H1 (cell line): Measurements from ENCODE around the gene SLC18A3.

ENCODE experiments used
- PHF8 ChIP-seq: fragments of 200-600 bp; sonication (generic); conservative IDR thresholded peaks from 2 replicates; pipeline ENCODE4 v1.7.1; 2012; ENCODE audit warnings: low read depth, mild to moderate bottlenecking, inconsistent platforms, low read length, moderate library complexity
- POLR2AphosphoS5 ChIP-seq: IDR thresholded peaks from 2 replicates; pipeline ENCODE4 v1.6.1; 2011; ENCODE audit warnings: low read depth, low read length
- RAD21 ChIP-seq, 2 experiments: IDR thresholded peaks in 1 of 2; conservative IDR thresholded peaks in 1 of 2; 2 replicates each; pipeline ENCODE4 v1.6.1; 2011; ENCODE audit warnings: low read depth in 2 of 2, low read length in 2 of 2, improper control_type of control experiment in 1 of 2, inconsistent platforms in 1 of 2, mild to moderate bottlenecking in 1 of 2, moderate library complexity in 1 of 2
- SP4 ChIP-seq: IDR thresholded peaks from 2 replicates; pipeline ENCODE4 v1.6.1; 2012; ENCODE audit warnings: low read length, inconsistent platforms
- SUZ12 ChIP-seq: fragments of 200-600 bp; sonication (generic); IDR thresholded peaks from 2 replicates; pipeline ENCODE4 v1.6.1; 2012; ENCODE audit warnings: mild to moderate bottlenecking, inconsistent platforms, low read length, moderate library complexity, mixed read lengths
- YY1 ChIP-seq: IDR thresholded peaks from 2 replicates; pipeline ENCODE4 v1.6.1; 2011; ENCODE audit warnings: low read depth, mild to moderate bottlenecking, low read length
- TF ChIP-seq, protein P1 (sequence below), 3 experiments: IDR thresholded peaks; 1 replicate in 2 of 3; 2 replicates in 1 of 3; pipeline versions ENCODE4 v1.5.1 to v1.6.1; 2011; ENCODE audit warnings: low read length in 3 of 3, mild to moderate bottlenecking in 3 of 3, inconsistent platforms in 2 of 3, low read depth in 1 of 3, moderate library complexity in 1 of 3; ENCODE audit not compliant: insufficient read depth in 1 of 3; ENCODE audit errors: control extremely low read depth in 1 of 3
- TF ChIP-seq, protein P2 (sequence below): IDR thresholded peaks from 2 replicates; pipeline ENCODE4 v1.6.1; 2012; ENCODE audit warnings: low read length, inconsistent platforms
- TF ChIP-seq, protein P3 (sequence below): IDR thresholded peaks from 2 replicates; pipeline ENCODE4 v1.6.1; 2012; ENCODE audit warnings: inconsistent platforms
- TF ChIP-seq, protein P4 (sequence below): IDR thresholded peaks from 2 replicates; pipeline ENCODE4 v1.6.1; 2012; ENCODE audit warnings: inconsistent platforms
- TF ChIP-seq, protein P5 (sequence below): IDR thresholded peaks from 2 replicates; pipeline ENCODE4 v1.6.1; 2011; ENCODE audit warnings: low read length, improper control_type of control experiment

DNA sequence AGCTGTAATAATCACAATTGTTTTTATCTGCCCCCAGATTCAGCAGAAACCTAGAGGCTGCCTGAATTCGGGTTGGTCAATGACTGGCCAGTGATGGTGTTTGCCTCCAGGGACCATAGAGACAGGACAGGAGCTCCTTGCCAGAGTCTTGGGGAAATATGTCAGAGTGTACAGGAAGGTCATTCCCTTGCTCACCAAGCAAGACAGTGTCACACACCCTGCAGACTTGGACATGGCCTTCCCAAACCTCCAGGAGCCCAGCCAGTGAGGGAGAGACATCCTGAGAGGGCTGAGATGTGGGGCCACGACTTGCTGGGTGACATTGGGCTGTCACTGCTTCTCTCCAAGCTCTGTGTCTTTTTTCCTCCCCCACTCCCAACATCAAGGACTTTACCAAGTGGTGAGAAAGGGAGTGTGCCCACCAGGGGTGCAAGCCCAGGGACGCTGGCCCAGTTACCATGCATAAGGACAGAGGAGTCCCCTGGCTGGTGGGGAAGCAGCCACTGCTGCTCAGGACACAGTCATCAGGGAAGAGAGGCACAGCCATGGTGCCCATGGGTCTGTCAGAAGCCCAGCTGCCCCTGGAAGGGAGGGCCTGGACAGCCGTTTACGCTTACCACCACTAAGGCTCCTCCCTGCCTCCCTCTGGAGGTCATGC, 44.1 kb downstream of the SLC18A3 start:
- TF ChIP-seq, protein P1, sequence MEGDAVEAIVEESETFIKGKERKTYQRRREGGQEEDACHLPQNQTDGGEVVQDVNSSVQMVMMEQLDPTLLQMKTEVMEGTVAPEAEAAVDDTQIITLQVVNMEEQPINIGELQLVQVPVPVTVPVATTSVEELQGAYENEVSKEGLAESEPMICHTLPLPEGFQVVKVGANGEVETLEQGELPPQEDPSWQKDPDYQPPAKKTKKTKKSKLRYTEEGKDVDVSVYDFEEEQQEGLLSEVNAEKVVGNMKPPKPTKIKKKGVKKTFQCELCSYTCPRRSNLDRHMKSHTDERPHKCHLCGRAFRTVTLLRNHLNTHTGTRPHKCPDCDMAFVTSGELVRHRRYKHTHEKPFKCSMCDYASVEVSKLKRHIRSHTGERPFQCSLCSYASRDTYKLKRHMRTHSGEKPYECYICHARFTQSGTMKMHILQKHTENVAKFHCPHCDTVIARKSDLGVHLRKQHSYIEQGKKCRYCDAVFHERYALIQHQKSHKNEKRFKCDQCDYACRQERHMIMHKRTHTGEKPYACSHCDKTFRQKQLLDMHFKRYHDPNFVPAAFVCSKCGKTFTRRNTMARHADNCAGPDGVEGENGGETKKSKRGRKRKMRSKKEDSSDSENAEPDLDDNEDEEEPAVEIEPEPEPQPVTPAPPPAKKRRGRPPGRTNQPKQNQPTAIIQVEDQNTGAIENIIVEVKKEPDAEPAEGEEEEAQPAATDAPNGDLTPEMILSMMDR (IDR thresholded peaks at IDR 0.05; ENCODE audit: control extremely low read depth in 1 of 3, insufficient read depth in 1 of 3, low read depth in 1 of 3, low read length in 3 of 3): no peak
- TF ChIP-seq, protein P2, sequence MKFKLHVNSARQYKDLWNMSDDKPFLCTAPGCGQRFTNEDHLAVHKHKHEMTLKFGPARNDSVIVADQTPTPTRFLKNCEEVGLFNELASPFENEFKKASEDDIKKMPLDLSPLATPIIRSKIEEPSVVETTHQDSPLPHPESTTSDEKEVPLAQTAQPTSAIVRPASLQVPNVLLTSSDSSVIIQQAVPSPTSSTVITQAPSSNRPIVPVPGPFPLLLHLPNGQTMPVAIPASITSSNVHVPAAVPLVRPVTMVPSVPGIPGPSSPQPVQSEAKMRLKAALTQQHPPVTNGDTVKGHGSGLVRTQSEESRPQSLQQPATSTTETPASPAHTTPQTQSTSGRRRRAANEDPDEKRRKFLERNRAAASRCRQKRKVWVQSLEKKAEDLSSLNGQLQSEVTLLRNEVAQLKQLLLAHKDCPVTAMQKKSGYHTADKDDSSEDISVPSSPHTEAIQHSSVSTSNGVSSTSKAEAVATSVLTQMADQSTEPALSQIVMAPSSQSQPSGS: no peak
- no peak for TF ChIP-seq SP4
- TF ChIP-seq SUZ12: no peak
- TF ChIP-seq YY1: no peak
- TF ChIP-seq, protein P3, sequence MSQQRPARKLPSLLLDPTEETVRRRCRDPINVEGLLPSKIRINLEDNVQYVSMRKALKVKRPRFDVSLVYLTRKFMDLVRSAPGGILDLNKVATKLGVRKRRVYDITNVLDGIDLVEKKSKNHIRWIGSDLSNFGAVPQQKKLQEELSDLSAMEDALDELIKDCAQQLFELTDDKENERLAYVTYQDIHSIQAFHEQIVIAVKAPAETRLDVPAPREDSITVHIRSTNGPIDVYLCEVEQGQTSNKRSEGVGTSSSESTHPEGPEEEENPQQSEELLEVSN: no peak
- no peak for TF ChIP-seq POLR2AphosphoS5
- TF ChIP-seq, protein P4, sequence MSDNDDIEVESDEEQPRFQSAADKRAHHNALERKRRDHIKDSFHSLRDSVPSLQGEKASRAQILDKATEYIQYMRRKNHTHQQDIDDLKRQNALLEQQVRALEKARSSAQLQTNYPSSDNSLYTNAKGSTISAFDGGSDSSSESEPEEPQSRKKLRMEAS: no peak
- no peak for TF ChIP-seq RAD21 (IDR thresholded peaks at IDR 0.05 in 1 of 2, conservative IDR thresholded peaks at IDR 0.05 in 1 of 2; ENCODE audit: low read depth in 2 of 2, low read length in 2 of 2)
- TF ChIP-seq, protein P5, sequence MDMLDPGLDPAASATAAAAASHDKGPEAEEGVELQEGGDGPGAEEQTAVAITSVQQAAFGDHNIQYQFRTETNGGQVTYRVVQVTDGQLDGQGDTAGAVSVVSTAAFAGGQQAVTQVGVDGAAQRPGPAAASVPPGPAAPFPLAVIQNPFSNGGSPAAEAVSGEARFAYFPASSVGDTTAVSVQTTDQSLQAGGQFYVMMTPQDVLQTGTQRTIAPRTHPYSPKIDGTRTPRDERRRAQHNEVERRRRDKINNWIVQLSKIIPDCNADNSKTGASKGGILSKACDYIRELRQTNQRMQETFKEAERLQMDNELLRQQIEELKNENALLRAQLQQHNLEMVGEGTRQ: no peak
- no peak for TF ChIP-seq PHF8
